ENCODE measurements around the gene ASB1. TPM values are rescaled to one million over a fixed set of nuclear protein-coding genes. Genes with fewer than 3 reads are reported as not detected.

ASB1 gene
- total and polyA plus RNA-seq, 9 of the 15 experiments (the other 6 are each of a cell fraction or from before 2014, with no cell fraction given): 6.3 to 37.7 (median 23.9) TPM

DNA sequence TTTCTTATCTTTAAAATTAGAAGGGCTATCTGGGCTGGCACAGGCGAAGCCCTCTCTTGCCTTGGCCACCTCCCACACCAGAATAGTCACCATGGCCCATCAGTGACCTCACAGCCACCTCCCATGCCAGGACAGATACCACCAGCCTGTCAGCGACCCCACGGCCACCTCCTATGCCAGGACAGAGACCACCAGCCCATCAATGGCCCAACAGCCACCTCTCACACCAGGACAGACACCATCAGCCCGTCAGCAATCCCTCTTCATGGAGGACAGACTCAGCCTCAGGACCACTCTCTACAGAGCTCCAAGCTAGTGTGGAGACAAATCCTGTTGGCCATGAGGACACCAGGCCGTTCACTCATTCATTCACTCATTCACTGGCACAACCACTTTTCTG, 74.6 kb downstream of the ASB1 start:
- Histone ChIP-seq H3K4me2 (ENCODE audit: insufficient read depth, low read length) (no peak overlapping the region), H3K9me1 (ENCODE audit: control insufficient read depth, insufficient read depth, low read length) (no peaks in the 10 kb centered on the region), H3K36me3 (ENCODE audit: control insufficient read depth, insufficient read depth, low read length) (no peaks in the 10 kb centered on the region), H3K79me2 (ENCODE audit: control insufficient read depth, insufficient read depth, low read length) (no peaks in the 10 kb centered on the region), H3K9ac (ENCODE audit: insufficient read depth in 1 of 2, low read depth in 2 of 2, low read length in 2 of 2) (no peak overlapping the region), H3K27ac (ENCODE audit: extremely low read depth, low read depth, low read length) (no peak overlapping the region), H2AFZ (ENCODE audit: low read depth, low read length) (no peak overlapping the region), H3K9me3 (replicated peaks; ENCODE audit: control insufficient read depth, insufficient read depth, low read depth, low read length) (no peaks in the 10 kb centered on the region), H4K20me1 (replicated peaks; ENCODE audit: control insufficient read depth, insufficient read depth, low read length) (no peaks in the 10 kb centered on the region), H3K4me1 (replicated peaks in 1 of 2; ENCODE audit: control insufficient read depth in 2 of 2, insufficient read depth in 2 of 2, low read length in 2 of 2) (peaks cover 0 to 5% of the 10 kb centered on the region in 2 experiments; a peak in 1 of 5 replicates), H3K4me3 (no peak overlapping the region), H3K27me3 (ENCODE audit: control insufficient read depth in 2 of 2, insufficient read depth in 2 of 2, low read length in 2 of 2) (peaks cover 10 to 68% of the 10 kb centered on the region in 2 experiments; a peak in 4 of 5 replicates)
- TF ChIP-seq TRIM24 (IDR thresholded peaks at IDR 0.05): no peak
- TF ChIP-seq ZFP30 (CRISPR knock-in tag; IDR thresholded peaks at IDR 0.05; ENCODE audit: borderline replicate concordance): no peak
- TF ChIP-seq TBL1XR1 (IDR thresholded peaks at IDR 0.05; ENCODE audit: low read length in 2 of 2): no peak
- no peak for TF ChIP-seq ZNF699 (CRISPR knock-in tag; IDR thresholded peaks at IDR 0.05; ENCODE audit: insufficient replicate concordance)
- TF ChIP-seq, protein P1, sequence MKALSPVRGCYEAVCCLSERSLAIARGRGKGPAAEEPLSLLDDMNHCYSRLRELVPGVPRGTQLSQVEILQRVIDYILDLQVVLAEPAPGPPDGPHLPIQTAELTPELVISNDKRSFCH (CRISPR knock-in tag; IDR thresholded peaks at IDR 0.05): no peak
- TF ChIP-seq, protein P1 (tag; IDR thresholded peaks at IDR 0.05): no peak
- TF ChIP-seq CBX8 (IDR thresholded peaks at IDR 0.05; ENCODE audit: borderline replicate concordance, extremely low read depth, low read depth, low read length, poor library complexity, severe bottlenecking): no peak
- no peak for TF ChIP-seq IFI16 (CRISPR knock-in tag; IDR thresholded peaks at IDR 0.05)
- no peak for TF ChIP-seq RFX7 (CRISPR knock-in tag; IDR thresholded peaks at IDR 0.05)
- TF ChIP-seq BRF1 (IDR thresholded peaks at IDR 0.05; ENCODE audit: borderline replicate concordance, extremely low read depth, insufficient read length): no peak
- ChIA-PET POLR2A (interaction anchor here (0.6 kb wide), 1 partner anchor 89 kb away, joined by 4 read pairs; no protein-coding TSS in a partner anchor), CTCF (ENCODE audit: low intra/inter-chr PET ratio) (no interaction called here)
- no peak for FAIRE-seq
- no peak for DNase-seq (ENCODE audit: extremely low read depth in 1 of 4, low spot score in 3 of 4)
- no TSS peak for BruUV-seq (replicated peaks)
- intact Hi-C loops (cut with micrococcal nuclease): no loop called here
- ATAC-seq: no peak
- in situ Hi-C loops (cut with MboI): no loop called here
- WGBS (ENCODE audit: insufficient coverage, low coverage, missing lambda C conversion rate): 0% methylated on average over 5 of the region's 5 CpGs

Small RNA genes within 50 kb of the gene (small RNA-seq; reads per million reads assigned to genes)
- not detected for gene RNU6-234P

Other genes starting within 250 kb of the ASB1 start
- 20.6 and 25.5 TPM in 2 replicates for gene ILKAP, start 223.2 kb upstream of the ASB1 start, total RNA-seq (2014; rRNA removed)
- gene ILKAP, start 223.2 kb upstream of the ASB1 start, total RNA-seq (2014; rRNA removed; fragmentation: Illumina TruSeq; extraction: Trizol): 19.4 and 20.7 TPM in 2 replicates
- gene ILKAP, start 223.2 kb upstream of the ASB1 start, total RNA-seq (2015; rRNA removed; fragmentation: Illumina TruSeq; extraction: Trizol): 17.8 and 18.8 TPM in 2 replicates
- gene ILKAP, start 223.2 kb upstream of the ASB1 start, total RNA-seq (2021): 29.4 and 31.8 TPM in 2 replicates
- 25.1 and 31.7 TPM in 2 replicates for gene ILKAP, start 223.2 kb upstream of the ASB1 start, polyA plus RNA-seq (2011; rRNA removed)
- gene ILKAP, start 223.2 kb upstream of the ASB1 start, polyA plus RNA-seq (2014; fragmentation: Illumina TruSeq; extraction: Trizol): 24.8 and 25.0 TPM in 2 replicates
- 1 to 10 TPM; 3.1 to 5.6 TPM for gene ILKAP, start 223.2 kb upstream of the ASB1 start, polyA plus RNA-seq (2014; fragmentation: Nextera tagmentation; extraction: Ambion mirVana)
- gene ILKAP, start 223.2 kb upstream of the ASB1 start, polyA plus RNA-seq (2014; rRNA removed): 43.9 and 46.7 TPM in 2 replicates
- gene HES6, start 186.9 kb upstream of the ASB1 start, total RNA-seq (2014; rRNA removed): 110 and 166 TPM in 2 replicates
- gene HES6, start 186.9 kb upstream of the ASB1 start, total RNA-seq (2014; rRNA removed; fragmentation: Illumina TruSeq; extraction: Trizol): 12.8 and 17.8 TPM in 2 replicates
- 29.2 and 31.2 TPM in 2 replicates for gene HES6, start 186.9 kb upstream of the ASB1 start, total RNA-seq (2015; rRNA removed; fragmentation: Illumina TruSeq; extraction: Trizol)
- 123 and 133 TPM in 2 replicates for gene HES6, start 186.9 kb upstream of the ASB1 start, total RNA-seq (2021)
- gene HES6, start 186.9 kb upstream of the ASB1 start, polyA plus RNA-seq (2011; rRNA removed): 34.9 and 45.1 TPM in 2 replicates
- gene HES6, start 186.9 kb upstream of the ASB1 start, polyA plus RNA-seq (2014; fragmentation: Illumina TruSeq; extraction: Trizol): 20.0 and 27.6 TPM in 2 replicates
- 1 to 10 TPM; 6.2 to 9.0 TPM for gene HES6, start 186.9 kb upstream of the ASB1 start, polyA plus RNA-seq (2014; fragmentation: Nextera tagmentation; extraction: Ambion mirVana)
- gene HES6, start 186.9 kb upstream of the ASB1 start, polyA plus RNA-seq (2014; rRNA removed): 131 and 180 TPM in 2 replicates
- gene PER2, start 138.3 kb upstream of the ASB1 start, total RNA-seq (2014; rRNA removed): 3.9 and 4.7 TPM in 2 replicates
- gene PER2, start 138.3 kb upstream of the ASB1 start, total RNA-seq (2014; rRNA removed; fragmentation: Illumina TruSeq; extraction: Trizol): 2.8 and 3.5 TPM in 2 replicates
- gene PER2, start 138.3 kb upstream of the ASB1 start, total RNA-seq (2015; rRNA removed; fragmentation: Illumina TruSeq; extraction: Trizol): 2.5 and 2.6 TPM in 2 replicates
- 7.7 and 10.3 TPM in 2 replicates for gene PER2, start 138.3 kb upstream of the ASB1 start, total RNA-seq (2021)
- 2.4 and 3.1 TPM in 2 replicates for gene PER2, start 138.3 kb upstream of the ASB1 start, polyA plus RNA-seq (2011; rRNA removed)
- 3.3 and 4.1 TPM in 2 replicates for gene PER2, start 138.3 kb upstream of the ASB1 start, polyA plus RNA-seq (2014; fragmentation: Illumina TruSeq; extraction: Trizol)
- gene PER2, start 138.3 kb upstream of the ASB1 start, polyA plus RNA-seq (2014; fragmentation: Nextera tagmentation; extraction: Ambion mirVana): 1 to 10 TPM; 1.1 to 1.8 TPM
- gene PER2, start 138.3 kb upstream of the ASB1 start, polyA plus RNA-seq (2014; rRNA removed): 2.9 and 3.1 TPM in 2 replicates
- gene TRAF3IP1, start 106.4 kb upstream of the ASB1 start, total RNA-seq (2014; rRNA removed): 2.9 and 3.3 TPM in 2 replicates
- gene TRAF3IP1, start 106.4 kb upstream of the ASB1 start, total RNA-seq (2014; rRNA removed; fragmentation: Illumina TruSeq; extraction: Trizol): 3.4 and 3.9 TPM in 2 replicates
- 3.8 and 5.1 TPM in 2 replicates for gene TRAF3IP1, start 106.4 kb upstream of the ASB1 start, total RNA-seq (2015; rRNA removed; fragmentation: Illumina TruSeq; extraction: Trizol)
- 5.5 and 7.4 TPM in 2 replicates for gene TRAF3IP1, start 106.4 kb upstream of the ASB1 start, total RNA-seq (2021)
- 2.2 and 2.6 TPM in 2 replicates for gene TRAF3IP1, start 106.4 kb upstream of the ASB1 start, polyA plus RNA-seq (2011; rRNA removed)
- gene TRAF3IP1, start 106.4 kb upstream of the ASB1 start, polyA plus RNA-seq (2014; fragmentation: Illumina TruSeq; extraction: Trizol): 4.3 and 6.2 TPM in 2 replicates
- gene TRAF3IP1, start 106.4 kb upstream of the ASB1 start, polyA plus RNA-seq (2014; fragmentation: Nextera tagmentation; extraction: Ambion mirVana): 1 to 10 TPM; 1.3 to 1.4 TPM
- gene TRAF3IP1, start 106.4 kb upstream of the ASB1 start, polyA plus RNA-seq (2014; rRNA removed): 3.2 and 4.5 TPM in 2 replicates